Measurements from ENCODE around the gene CCDC80.

The CCDC80 gene

GRCh38 chr3:112633191-112633590 is 7.8 kb downstream of the CCDC80 start:
- no peak for DNase-seq

- DNase-seq = no peak
Measured at GRCh38 chr3:112632596-112632995, 8.3 kb downstream of the CCDC80 start.

GRCh38 chr3:112631257-112631656 is 9.7 kb downstream of the CCDC80 start:
- no peak for DNase-seq

- peak in 2 of 14 donors; percentile 12 to 52 for DNase-seq
Measured at GRCh38 chr3:112629425-112629824, 11.5 kb downstream of the CCDC80 start.

- no peak for DNase-seq
Measured at GRCh38 chr3:112627919-112628466, 12.9 kb downstream of the CCDC80 start.

- DNase-seq = peak in 4 of 14 donors; percentile 8 to 36 (median 24)
Measured at GRCh38 chr3:112627419-112627818, 13.5 kb downstream of the CCDC80 start.

- no peak for DNase-seq
Measured at GRCh38 chr3:112623717-112624116, 17.2 kb downstream of the CCDC80 start.

GRCh38 chr3:112623213-112623612 is 17.7 kb downstream of the CCDC80 start:
- DNase-seq = no peak

- DNase-seq = no peak
Measured at GRCh38 chr3:112619295-112619694, 21.6 kb downstream of the CCDC80 start.

GRCh38 chr3:112617285-112617684 is 23.7 kb downstream of the CCDC80 start:
- DNase-seq = no peak

GRCh38 chr3:112615989-112616731 is 24.8 kb downstream of the CCDC80 start:
- peak in 2 of 14 donors; percentile 12 to 17 for DNase-seq

- DNase-seq = no peak
Measured at GRCh38 chr3:112611752-112612515, 29.0 kb downstream of the CCDC80 start.

- DNase-seq = no peak
Measured at GRCh38 chr3:112610121-112610520, 30.8 kb downstream of the CCDC80 start.

GRCh38 chr3:112607863-112608262 is 33.1 kb downstream of the CCDC80 start:
- DNase-seq = no peak

GRCh38 chr3:112606098-112606497 is 34.8 kb downstream of the CCDC80 start:
- no peak for DNase-seq

- DNase-seq = peak in 1 of 14 donors; percentile 8
Measured at GRCh38 chr3:112605285-112605684, 35.7 kb downstream of the CCDC80 start.

- DNase-seq = no peak
Measured at GRCh38 chr3:112604536-112604935, 36.4 kb downstream of the CCDC80 start.

GRCh38 chr3:112602217-112602838 is 38.6 kb downstream of the CCDC80 start:
- no peak for DNase-seq

- DNase-seq = no peak
Measured at GRCh38 chr3:112598731-112599130, 42.2 kb downstream of the CCDC80 start.

- no peak for DNase-seq
Measured at GRCh38 chr3:112597945-112598344, 43.0 kb downstream of the CCDC80 start.

- DNase-seq = no peak
Measured at GRCh38 chr3:112594856-112595255, 46.1 kb downstream of the CCDC80 start.

- no peak for DNase-seq
Measured at GRCh38 chr3:112593258-112593657, 47.7 kb downstream of the CCDC80 start.

- DNase-seq = no peak
Measured at GRCh38 chr3:112587336-112587735, 53.6 kb downstream of the CCDC80 start.

Measured in C1 segment of cervical spinal cord (tissue), 14 donors.